Activated gamma-delta T cell treated with anti-CD3 and anti-CD28 coated beads, Interleukin-2, amount 50 U/mL, for 16 hours (primary cell): ENCODE results near the gene APOD.
"Not testable (repeated sequence)": the region's sequence is repeated elsewhere in the genome, so short reads cannot be mapped to it uniquely, and the experiment has no call there.

Source experiments
- DNase-seq: peaks from one replicate; pipeline ENCODE4 v3.0.0-alpha.2; 2020; ENCODE audit warnings: low read depth

APOD gene

DNA sequence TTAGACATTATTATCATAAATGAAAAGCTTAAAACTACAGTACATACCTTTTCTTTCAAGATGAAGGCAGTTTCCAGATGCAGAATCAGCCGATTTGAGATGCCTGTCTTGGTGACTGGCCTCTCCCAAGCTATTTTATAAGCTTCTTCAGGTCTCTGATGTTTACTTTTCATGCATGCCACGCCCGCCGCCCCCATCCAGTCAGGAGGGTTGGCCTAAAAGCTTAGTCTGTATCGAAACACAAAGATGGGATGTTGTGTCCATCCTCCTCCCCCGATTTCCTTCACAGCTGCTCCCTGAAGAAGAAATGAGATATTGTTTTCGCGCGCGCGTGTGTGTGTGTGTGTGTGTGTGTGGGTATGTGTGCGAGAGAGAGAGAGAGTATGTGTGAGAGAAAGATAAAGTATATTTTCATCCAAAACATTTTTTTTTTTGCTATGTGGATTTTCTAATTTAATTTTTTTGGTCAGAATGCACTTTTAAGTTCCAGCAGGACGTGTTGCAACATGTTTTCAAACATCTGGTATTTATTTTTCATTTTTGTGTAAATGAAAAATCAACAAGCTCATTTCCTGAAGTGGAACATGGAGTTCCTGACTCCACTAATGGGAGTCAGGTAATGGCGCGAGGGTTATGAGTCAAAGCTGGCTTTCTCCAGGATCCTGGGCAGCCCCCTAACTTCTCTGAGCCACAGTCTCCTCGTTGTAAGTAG, at the start of gene APOD:
Gene APOD (minus strand): TSS at position 110 of the 712 bp plus-strand sequence. CDS start 4,479 bp downstream, outside the sequence.
- no peak for DNase-seq

DNA sequence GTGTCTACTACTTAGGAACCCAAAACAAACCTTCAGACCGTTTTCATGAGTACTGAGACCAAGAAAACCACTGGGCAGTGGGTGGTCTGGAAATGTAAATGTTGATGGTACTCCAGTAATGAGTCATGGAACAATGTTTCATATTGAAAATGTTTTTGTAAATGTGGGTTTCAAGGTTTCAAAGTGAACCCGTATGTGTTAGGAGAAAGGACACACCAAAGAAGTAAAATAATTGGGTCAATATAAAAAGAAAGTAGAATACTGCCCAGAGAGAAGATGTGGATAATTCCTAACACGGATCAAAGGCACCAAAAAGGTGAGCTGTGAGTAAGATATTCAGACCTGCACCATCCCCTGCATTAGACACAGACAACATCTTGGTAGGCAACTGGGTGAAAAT, 49.6 kb upstream of the APOD start:
- DNase-seq = not testable (repeated sequence)

DNA sequence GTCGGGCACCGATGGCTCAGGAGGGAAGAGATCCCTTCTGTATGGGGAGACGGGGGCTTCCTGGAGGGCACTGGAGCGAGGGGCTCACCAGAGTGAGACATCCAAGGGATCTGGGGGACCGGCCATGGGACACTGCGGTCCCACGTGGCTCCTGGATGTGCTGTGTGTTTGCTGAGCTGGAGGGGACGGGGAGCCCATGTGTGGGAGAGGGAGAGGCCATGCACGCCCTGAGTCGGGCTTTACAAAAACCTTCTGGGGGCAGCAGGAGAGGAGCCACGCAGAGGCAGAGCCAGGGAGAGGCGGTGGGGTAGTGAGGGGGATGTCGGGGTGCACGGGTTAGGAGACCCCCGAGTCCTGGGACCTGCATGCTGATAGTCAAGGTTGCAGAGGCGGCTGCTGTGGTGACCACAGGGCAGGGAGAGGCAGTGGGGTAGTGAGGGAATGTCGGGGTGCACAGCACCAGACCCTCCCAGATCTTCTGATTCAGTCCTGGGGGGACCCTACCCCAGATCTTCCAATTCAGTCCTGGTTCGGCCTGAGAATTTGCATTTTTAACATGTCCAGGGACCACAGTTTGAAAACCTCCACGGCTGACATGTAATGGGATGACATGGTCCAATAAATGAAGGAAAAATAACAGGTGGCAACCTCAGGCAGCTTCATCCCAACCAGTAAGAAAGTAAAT, 48.9 kb upstream of the APOD start:
- DNase-seq = not testable (repeated sequence)

DNA sequence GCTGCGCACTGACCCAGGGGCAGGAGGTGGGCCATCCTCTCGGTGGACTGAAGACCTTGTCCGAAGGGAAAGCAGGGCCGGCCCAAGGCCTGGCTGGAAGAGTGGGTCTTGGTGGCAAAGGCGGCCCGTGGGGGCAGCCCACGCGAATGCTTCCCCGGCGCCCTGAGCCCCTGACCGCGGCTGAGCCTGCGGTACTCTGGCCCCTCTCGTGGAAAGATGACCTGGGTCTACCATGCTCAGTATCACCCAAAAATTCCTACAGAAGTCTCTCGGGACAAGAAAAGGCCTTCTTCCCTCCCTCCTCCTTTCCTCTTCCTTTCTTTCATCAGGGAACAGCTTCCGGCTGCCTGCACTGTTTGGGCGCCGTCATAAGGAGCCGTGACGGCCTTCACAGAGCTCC, 48.3 kb upstream of the APOD start:
- not testable (repeated sequence) for DNase-seq

DNA sequence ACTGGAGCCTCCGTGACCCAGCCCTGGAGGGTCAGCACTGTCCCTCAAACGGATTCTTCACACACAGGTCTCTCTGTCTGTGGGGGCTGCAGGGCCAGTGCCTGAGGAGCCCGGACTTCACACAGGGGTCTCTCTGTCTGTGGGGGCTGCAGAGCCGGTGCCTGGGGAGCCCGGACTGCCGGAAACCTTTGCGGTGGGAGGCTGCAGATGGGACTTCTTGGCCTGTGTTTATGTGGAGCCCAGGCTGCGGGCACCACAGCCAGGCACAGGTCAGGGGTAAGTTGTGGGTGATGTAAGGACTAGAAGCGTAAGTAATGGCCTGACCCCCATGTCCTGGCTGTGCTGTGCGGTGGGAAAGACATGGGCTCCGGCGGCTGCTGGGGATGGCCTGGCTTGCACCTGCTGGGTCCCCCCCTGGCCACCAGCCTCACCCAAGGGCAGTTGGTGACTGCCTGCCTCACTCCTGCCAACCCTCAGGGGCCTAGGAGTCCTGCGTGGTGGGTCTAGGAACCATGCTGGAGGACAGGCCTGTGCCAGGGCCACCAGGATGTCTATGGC, 47.3 kb upstream of the APOD start:
- DNase-seq = not testable (repeated sequence)

DNA sequence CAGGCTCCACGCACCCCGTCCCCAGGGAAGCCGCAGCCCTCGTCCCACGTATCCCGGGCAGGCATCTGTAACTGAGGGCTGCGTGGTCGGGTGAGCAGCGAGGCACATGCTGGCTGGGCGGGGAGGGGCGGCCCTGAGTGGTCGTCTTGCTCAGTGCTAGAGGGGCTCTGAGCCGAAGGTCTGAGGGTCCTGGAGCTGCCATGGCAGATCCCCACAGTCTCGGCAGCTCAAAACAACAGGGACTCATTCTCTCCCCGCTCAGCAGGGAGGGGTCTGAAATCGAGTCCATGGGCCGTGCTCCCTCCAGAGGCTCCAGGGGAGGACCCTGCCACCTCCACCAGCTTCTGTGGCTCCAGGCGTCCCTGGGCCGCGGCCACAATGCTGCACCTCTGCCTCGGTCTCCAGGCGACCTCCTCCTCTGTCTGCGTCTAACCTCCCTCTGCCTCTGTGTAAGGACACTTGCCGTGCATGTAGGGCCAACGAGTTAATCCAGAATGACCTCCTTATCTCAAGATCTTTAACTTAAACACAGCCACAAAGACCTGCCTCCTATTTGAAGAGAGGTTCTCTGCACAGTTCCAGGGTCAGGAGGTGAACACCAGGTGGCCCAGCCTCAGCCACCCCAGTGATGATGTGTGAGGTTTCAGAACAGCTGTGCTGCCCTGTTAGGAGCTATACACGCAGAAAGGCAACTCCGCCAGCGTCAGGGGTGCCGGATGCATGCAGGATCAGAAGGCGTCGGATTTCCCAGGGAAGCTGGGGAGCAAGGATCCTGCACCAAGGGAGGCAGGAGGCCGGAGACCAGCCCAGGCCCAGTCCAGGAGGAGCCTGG, 46.6 kb upstream of the APOD start:
- not testable (repeated sequence) for DNase-seq

DNA sequence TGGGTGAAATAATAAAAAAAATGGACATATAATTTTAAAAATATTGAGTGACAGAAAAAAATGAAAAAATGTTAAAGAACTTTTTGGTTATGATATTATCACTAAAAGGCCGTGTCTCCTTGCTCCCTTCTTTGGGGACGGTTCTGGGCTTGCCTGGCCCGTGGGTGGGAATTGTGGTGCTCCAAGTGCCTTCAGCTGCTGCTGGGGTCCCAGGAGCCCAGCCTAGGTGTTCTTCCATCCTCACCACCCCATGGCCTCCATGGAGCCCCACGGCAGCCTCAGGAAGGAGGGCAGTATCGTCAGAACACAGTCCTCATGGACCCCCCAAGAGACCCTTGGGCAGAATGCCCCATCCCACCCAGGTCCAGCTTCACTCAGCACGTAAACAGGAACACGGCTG, 45.9 kb upstream of the APOD start:
- not testable (repeated sequence) for DNase-seq

DNA sequence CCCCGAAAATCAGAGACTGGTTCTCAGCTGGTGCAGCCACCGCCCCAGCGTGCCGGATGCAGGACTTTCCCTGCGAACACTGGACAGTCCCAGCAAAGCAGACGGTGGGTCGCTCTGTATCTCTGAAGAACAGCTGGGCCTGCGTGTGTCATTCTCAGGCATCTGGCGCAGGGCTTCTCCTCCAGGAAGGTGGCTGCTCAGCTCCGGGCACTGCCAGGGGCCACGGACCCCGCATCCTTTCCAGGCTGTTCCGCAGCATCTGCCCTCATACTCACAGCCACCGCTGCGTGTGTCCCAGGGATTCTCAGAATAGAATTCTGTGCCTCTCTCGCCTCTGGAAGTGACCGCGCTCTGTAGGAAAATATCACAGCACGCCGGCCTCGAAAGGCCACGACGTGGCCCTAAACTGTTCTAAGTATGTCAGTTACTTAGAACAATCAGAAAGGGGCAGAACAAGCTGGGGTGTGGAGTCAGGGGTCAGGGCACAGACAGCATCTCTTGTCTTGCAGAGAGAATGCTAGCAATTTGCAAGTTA, 44.7 kb upstream of the APOD start:
- not testable (repeated sequence) for DNase-seq

DNA sequence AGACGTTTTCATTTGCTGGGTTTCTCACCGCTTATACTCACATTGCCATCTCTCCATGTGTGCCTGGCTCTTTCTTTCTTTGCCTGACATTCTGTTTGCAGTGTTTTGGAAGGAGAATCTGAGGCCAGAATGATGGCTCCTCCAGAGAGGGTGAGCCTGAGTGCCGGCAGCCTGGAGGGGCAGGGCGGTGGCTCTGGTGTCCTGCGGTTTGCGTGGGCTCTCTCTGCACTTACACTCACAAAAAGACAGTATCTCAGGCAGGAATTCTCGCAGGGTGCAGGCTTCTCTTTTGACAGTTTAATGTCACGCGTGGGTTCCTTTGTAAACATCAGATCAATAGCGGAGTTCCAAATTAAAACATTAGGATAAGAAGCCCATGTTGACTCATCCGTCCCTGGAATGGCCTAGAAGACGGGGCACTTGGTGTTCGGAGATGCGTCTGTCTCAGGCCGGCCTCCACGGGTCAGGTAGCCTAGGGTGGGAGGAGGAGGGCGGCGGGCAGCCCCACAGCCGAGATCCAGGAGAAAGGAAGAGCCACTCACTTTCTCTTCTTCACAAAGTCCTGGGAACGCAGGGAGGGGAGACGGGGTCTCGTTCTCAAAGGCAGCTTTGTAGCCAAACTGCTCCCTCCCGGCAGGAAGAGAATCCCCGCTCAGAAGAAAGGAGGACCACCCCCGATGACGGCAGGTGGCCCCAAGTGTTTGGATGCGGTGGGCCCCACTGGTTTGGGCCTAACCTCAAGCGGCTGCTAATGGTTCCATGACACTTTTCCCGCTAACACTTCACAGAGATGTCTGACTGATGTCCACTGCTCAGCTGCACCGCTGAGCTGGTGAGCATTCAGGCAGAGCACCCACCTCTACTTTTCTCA, 44.0 kb upstream of the APOD start:
- DNase-seq = not testable (repeated sequence)

DNA sequence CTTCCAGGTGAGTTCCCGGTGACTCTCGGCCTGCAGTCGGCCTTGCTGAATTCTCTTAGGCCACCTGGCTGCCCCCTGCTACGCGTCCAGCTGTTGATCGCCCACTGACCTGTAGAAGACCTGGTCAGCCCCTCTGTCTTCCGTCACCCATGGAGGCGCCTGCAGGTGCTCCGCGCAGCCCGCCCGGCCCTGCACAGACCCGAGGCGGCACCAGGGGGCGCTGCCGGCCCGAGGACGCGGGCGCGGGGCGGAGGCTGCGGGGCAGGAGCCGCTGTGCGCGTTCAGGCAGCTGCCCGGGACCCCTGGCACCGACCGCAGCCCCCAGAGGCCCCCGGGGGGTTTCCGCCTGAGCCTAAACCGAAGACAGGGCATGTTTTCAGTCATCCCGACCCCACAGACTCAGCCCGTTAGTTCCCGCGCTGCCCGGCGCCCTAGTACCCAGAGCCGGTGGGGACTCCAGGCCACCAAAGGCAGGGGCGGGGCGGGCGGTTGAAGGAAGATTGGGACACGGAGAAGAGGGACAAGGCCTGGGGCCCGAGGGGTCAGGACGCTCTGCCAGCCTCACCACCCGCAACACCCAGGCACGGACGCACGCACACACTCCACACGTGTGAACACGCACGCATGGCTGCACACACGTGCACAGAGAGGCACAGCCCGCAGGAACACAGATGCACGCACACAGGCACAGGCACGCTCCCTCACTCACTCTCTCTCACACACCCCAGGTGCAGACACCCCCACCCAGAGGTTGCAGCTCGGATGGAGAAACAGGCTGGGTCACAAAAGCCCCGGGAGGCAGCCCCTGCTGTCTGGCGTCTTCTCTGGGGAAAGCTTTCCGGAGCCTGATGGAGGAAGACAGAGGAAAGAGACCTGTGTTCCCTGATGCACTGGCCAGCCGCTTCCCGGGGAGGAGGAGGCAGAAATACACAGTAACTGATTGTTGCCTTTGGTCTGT, 41.1 kb upstream of the APOD start:
- not testable (repeated sequence) for DNase-seq

DNA sequence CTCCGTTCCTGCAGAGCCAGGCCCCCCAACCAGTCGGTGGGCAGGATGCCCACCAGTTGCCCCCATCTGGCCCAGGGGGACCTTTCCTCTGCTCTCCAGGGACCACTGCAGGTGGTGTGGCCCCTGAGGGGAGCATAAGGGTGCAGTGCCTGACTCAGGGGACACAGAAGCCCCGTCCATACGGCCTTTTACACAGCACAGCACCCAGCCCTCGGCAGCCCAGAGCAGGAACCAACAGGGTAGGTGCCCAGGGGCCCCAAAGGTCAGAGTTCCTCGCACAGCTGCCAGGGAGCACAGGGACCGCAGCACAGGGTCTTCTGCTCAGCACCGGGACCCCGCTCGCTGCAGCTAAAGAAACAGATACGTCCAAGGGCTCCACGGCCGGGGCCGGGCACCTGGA, 40.4 kb upstream of the APOD start:
- DNase-seq = not testable (repeated sequence)

DNA sequence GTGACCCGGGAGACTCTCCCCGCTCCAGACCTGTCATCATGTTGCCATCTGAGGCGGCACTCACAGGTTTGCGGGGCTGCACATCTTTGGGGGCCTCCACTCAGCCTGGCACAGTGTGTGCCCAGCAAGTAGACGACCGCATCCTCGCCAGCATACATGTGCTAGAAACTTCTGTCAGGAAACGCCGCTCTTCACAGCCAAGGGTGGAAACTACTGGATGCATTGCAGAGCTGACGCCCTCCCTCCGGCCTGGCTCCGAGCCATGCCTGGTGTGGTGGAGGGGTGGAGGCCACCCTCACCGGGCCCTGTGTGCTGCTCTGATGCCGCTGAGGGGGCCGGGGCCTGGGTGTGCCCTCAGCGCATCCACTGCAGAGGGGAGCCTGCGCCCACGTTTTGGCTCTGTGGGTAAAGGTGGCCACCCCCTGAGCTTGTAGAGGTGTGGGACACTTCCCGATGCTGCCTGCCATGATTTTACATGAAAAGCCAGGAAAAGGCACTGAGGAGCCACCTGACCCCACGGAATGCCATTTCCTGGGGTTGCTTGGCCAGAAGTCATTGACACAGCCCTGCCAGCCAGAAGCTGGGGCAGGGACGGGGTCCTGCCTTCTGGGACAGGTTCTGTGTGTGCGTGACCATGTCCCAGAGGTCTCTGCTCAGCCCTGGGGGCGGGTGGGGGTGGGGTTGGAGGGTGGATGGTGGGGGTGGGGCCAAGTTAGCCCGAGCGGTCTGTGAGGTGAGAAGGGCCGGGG, 39.7 kb upstream of the APOD start:
- not testable (repeated sequence) for DNase-seq

DNA sequence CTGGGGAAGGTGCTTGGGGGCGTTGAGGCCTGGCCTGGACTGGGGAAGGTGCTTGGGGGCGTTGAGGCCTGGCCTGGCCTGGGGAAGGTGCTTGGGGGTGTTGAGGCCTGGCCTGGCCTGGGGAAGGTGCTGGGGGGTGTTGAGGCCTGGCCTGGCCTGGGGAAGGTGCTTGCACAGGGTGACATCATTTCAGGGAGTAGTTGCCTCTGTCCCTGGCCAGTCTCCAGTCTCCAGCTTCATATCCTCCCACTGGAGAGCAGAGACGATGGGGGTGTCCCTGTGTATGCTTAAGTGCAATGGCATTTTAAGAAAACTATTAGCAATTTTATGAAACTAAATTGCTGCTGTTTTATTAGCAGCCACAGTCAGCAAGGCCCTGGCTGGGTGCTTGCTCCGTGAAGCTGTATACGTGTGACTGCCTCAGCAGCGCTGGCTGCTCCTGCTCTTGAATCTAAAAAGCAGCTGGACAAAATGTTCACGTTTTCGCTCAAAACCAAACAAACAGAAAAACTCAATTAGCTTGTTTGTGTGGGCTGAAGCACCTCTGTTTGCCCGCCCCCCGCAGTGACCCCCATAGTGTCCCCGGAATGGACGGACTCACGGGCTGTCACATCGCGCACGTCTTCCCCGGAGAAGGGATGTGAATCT, 38.9 kb upstream of the APOD start:
- DNase-seq = not testable (repeated sequence)

DNA sequence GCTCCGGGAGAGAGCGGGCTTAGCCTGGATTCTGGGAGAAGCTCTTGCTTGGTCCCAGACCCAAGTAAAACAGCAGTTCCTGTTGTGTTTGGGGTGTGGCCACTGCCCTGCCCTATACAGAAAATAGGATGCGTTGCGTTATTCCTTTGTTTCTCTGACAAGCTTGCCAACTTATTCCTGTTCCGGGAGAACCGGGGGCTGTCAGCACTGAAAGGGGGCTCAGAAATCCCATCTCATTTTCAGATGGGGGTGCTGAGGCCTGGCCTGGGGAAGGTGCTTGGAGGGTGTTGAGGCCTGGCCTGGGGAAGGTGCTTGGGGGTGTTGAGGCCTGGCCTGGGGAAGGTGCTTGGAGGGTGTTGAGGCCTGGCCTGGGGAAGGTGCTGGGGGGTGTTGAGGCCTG, 38.3 kb upstream of the APOD start:
- not testable (repeated sequence) for DNase-seq

DNA sequence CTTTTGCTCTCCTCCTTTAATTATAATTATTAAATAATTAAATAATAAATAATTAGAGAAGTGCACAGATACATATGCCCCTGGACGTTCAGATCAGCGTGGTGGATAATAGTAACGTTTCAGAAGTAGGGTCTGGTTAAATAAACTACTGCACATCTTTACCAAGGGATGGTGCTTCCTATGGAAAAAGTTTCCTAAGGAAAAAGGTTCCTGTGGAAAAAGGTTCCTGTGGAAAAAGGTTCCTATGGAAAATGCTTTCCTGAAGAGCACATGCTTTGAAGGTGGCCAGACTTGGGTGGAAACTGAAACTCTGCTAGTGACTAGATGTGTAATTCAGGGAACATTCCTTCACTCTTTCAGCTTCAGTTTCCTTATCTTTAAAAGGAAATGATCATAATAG, 37.4 kb upstream of the APOD start:
- not testable (repeated sequence) for DNase-seq

DNA sequence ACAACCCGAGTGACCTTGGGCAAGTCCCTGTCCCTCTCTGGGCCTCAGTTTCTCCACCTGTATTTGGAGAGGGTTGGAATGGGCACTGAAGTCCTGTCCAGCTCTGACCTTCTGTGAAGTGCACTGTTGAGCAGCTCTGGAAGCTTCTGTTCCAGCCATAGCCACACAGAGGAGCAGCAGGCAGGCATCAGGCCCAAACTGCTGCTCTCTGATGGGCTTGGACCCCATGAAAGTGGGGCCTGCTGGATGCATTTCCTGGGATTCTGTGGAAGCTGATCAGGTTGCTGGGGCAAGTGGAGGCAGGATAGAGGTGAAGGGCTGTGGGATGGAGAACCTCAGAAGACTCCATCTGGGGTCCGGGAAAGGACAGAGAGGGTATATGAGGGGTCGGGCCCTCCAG, 36.7 kb upstream of the APOD start:
- not testable (repeated sequence) for DNase-seq

DNA sequence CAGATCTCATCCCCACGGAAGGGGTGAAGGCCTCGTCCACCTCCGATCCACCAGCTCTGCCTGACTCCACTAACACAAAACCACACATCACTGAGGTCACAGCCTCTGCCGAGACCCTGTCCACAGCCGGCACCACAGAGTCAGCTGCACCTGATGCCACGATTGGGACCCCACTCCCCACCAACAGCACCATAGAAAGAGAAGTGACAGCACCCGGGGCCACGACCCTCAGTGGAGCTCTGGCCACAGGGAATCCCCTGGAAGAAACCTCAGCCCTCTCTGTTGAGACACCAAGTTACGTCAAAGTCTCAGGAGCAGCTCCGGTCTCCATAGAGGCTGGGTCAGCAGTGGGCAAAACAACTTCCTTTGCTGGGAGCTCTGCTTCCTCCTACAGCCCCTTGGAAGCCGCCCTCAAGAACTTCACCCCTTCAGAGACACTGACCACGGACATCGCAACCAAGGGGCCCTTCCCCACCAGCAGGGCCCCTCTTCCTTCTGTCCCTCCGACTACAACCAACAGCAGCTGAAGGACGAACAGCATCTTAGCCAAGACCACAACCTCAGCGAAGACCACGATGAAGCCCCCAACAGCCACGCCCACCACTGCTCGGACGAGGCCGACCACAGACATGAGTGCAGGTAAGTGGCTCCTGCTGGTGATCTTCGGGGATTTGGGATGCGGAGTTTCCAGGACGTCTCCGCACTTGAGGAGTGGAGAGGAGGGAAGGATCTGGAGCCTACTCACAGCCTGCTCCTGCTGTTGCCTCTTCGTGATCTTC, 36.0 kb upstream of the APOD start:
- not testable (repeated sequence) for DNase-seq
